Fibroblast of pulmonary artery (primary cell): ENCODE results near the gene POC1A.

Source experiments
- DNase-seq: peaks from one replicate; pipeline ENCODE4 v3.0.0-alpha.2; 2010; ENCODE audit warnings: low read depth
- H3K4me3 ChIP-seq: replicated peaks from 2 replicates; pipeline ENCODE4 v1.5.1; 2011; ENCODE audit warnings: low read depth, mild to moderate bottlenecking, control low read depth, low read length, moderate library complexity
- TF ChIP-seq, protein P1 (sequence below): IDR thresholded peaks from 2 replicates; pipeline ENCODE4 v1.5.1; 2011; ENCODE audit warnings: mild to moderate bottlenecking, control low read depth, low read length, inconsistent platforms; ENCODE audit errors: missing control alignments

The POC1A gene

DNA sequence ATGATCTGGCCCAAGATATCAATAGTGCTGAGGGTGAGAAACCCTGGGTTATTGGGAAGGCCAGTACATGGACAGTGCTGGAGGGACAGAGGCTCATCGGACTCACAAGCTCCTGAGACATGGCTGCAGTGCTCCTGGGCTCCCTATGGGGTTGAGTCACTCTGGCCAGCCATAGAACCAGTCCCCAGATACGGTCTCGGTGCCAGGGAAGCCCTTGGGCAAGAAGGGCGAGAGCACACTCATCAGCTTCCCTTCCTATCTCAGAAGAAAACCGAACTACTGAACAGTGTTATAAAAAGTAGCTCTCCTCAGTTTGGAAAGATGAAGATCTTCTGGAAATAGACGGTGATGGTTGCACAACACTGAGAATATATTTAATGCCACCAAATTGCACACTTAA is 34.4 kb downstream of the POC1A start:
- no peak overlapping the region for H3K4me3 ChIP-seq
- TF ChIP-seq, protein P1, sequence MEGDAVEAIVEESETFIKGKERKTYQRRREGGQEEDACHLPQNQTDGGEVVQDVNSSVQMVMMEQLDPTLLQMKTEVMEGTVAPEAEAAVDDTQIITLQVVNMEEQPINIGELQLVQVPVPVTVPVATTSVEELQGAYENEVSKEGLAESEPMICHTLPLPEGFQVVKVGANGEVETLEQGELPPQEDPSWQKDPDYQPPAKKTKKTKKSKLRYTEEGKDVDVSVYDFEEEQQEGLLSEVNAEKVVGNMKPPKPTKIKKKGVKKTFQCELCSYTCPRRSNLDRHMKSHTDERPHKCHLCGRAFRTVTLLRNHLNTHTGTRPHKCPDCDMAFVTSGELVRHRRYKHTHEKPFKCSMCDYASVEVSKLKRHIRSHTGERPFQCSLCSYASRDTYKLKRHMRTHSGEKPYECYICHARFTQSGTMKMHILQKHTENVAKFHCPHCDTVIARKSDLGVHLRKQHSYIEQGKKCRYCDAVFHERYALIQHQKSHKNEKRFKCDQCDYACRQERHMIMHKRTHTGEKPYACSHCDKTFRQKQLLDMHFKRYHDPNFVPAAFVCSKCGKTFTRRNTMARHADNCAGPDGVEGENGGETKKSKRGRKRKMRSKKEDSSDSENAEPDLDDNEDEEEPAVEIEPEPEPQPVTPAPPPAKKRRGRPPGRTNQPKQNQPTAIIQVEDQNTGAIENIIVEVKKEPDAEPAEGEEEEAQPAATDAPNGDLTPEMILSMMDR: no peak
- DNase-seq: no peak

DNA sequence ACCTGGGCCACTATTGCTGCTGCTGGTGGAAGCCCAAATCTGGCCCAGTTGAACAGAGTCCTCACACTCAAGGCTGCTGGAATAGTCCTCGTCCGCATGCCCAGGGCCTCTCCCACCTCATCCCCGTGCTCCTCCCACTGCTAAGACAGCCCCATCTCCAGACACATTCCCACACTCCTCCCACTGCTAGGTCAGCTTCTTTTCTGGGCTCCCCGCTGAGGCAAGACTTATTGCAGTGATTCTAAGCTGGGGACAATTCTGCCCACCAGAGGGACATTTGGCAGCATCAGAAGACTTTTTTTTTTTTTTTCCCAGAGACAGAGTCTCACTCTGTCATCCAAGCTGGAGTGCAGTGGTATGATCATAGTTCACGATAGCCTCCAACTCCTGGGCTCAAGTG is 35.1 kb downstream of the POC1A start:
- no peak for DNase-seq
- H3K4me3 ChIP-seq: no peak overlapping the region
- TF ChIP-seq, protein P1: no peak

DNA sequence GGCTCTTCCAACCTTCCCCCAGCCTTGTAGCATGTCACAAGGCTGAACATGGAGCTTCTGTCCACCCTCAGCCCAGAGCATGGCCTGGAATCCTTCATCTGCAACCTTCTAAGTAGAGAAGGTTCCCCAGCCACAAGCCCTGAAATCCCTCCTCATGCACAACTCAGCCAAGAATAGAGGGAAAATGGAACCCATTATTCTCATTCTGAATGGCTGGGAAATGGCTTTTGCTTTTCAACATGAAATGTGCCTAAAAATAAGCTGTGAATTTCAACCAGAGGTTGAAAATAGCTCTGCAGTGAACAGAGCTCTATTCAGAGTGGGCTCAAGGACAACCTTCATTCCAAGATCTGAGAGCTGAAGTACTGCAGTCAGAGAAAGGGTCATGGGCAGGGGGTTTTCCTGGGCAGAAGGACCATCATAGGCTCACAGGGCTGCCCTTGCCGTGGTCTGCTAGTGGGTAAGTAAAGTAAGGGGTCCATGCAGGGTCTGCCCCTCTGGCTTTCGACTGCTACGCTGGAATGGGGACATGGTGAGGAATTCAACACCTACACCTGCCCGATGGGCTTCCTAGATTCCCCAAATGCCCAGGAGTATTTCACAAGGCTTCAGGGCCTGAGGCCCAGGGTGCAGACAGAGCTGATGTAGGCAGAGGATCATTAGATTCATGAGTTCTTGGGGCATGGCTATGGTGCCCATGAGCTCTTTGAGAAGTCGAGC is 35.9 kb downstream of the POC1A start:
- DNase-seq: no peak
- H3K4me3 ChIP-seq: no peak overlapping the region
- TF ChIP-seq, protein P1: no peak

DNA sequence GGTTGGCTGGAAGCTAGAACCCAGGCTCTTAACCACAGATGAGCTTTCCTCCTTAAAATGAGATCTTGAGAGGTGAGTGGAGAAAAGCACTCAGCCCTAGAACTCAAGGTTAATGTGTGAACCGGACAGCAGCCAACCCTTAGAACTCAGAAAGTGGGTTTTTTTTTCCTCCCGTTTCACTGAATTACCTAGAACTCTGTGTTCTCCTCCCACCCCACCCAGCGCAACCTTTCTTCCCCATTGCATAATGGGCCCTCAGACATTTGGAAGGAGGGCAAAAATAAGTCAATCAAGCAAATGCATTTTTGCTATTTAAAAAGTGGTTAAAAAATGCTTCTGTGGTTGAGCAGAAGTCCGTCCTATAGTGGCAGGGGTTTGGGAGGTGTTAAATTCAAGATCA is 36.7 kb downstream of the POC1A start:
- no peak overlapping the region for H3K4me3 ChIP-seq
- TF ChIP-seq, protein P1: no peak
- no peak for DNase-seq

DNA sequence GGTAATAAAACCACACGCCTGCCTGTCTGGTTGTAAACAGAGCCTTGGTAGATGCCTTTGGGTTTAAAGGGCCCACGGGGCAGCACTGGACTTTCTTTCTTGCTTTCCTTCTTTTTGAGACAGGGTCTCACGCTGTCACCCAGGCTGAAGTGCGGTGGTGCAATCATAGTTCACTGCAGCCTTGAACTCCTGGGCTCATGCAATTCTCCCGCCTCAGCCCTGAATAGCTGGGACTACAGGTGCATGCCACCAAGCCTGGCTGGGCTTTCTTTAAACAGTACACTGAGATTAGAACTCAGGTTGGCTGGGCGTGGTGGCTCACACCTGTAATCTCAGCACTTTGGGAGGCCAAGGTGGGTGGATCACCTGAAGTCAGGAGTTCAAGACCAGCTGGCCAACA is 42.2 kb downstream of the POC1A start:
- no peak for DNase-seq
- no peak overlapping the region for H3K4me3 ChIP-seq
- TF ChIP-seq, protein P1: no peak

DNA sequence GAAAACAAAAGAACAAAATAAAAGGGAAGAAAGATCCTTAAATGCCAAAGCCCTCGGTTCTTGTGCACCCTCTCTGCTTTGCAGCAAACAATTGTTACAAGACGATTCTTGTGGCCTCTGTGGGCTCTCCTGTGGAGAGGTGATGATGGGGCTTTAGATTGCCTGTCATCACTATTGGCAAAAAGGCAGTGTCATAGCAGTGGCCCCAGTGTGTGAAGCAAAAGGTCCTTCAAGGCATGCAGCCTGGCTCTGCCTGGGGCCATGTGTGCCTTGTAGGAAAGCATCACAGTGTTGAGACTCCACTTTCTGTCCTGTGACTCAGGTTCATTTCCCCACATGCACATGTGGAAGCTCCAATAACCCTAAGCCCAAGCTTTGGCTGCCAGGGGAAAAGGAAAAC is 43.7 kb downstream of the POC1A start:
- TF ChIP-seq, protein P1: no peak
- no peak overlapping the region for H3K4me3 ChIP-seq
- no peak for DNase-seq
